GM19351 (cell line): ENCODE results near the gene TPST1.
"Not testable (repeated sequence)": the region's sequence is repeated elsewhere in the genome, so short reads cannot be mapped to it uniquely, and the experiment has no call there.

Experiments
- ATAC-seq: cut with Tn5 transposase; IDR thresholded peaks from one replicate; pipeline ENCODE4 v1.9.1; 2021; ENCODE audit warnings: mild to moderate bottlenecking, moderate library complexity; ENCODE audit not compliant: unreplicated experiment

Gene TPST1

GRCh38 chr7:66204822-66205740, at the start of gene TPST1:
TSS of gene TPST1 (plus strand) at chr7:66205334. CDS start at chr7:66240426, 35,092 bp downstream.
- ATAC-seq, result peak; percentile 92

- not testable (repeated sequence) for ATAC-seq
Observed at GRCh38 chr7:66156035-66156434, 49.1 kb upstream of the TPST1 start.

GRCh38 chr7:66157060-66157459, 48.1 kb upstream of the TPST1 start:
- ATAC-seq, result no peak

- no peak for ATAC-seq
Observed at GRCh38 chr7:66162622-66163021, 42.5 kb upstream of the TPST1 start.

- no peak for ATAC-seq
Observed at GRCh38 chr7:66163186-66163610, 41.9 kb upstream of the TPST1 start.

- ATAC-seq, result no peak
Observed at GRCh38 chr7:66164356-66164755, 40.8 kb upstream of the TPST1 start.

GRCh38 chr7:66167773-66168387, 37.3 kb upstream of the TPST1 start:
- no peak for ATAC-seq

GRCh38 chr7:66169616-66170015, 35.5 kb upstream of the TPST1 start:
- no peak for ATAC-seq

GRCh38 chr7:66170309-66171231, 34.6 kb upstream of the TPST1 start:
- ATAC-seq, result no peak

GRCh38 chr7:66172536-66173401, 32.4 kb upstream of the TPST1 start:
- not testable (repeated sequence) for ATAC-seq

GRCh38 chr7:66173856-66174255, 31.3 kb upstream of the TPST1 start:
- ATAC-seq, result no peak

GRCh38 chr7:66175006-66175405, 30.1 kb upstream of the TPST1 start:
- ATAC-seq, result not testable (repeated sequence)

GRCh38 chr7:66176914-66177313, 28.2 kb upstream of the TPST1 start:
- ATAC-seq, result no peak

GRCh38 chr7:66178258-66178657, 26.9 kb upstream of the TPST1 start:
- ATAC-seq, result no peak

GRCh38 chr7:66181329-66181728, 23.8 kb upstream of the TPST1 start:
- no peak for ATAC-seq

GRCh38 chr7:66181845-66182244, 23.3 kb upstream of the TPST1 start:
- no peak for ATAC-seq

GRCh38 chr7:66182920-66183319, 22.2 kb upstream of the TPST1 start:
- ATAC-seq, result no peak

- no peak for ATAC-seq
Observed at GRCh38 chr7:66183700-66184099, 21.4 kb upstream of the TPST1 start.

GRCh38 chr7:66185680-66186187, 19.4 kb upstream of the TPST1 start:
- ATAC-seq, result no peak

- no peak for ATAC-seq
Observed at GRCh38 chr7:66186991-66187390, 18.1 kb upstream of the TPST1 start.
